Right lobe of liver (tissue), 4 donors: ENCODE data around the gene GNB1.
A peak's percentile ranks its signal among the peaks of the same experiment; 100 is the strongest.

Experiments used
- CTCF ChIP-seq, 4 donors: fragments of 200-600 bp in 3 of 4; fragments of 450-650 bp in 1 of 4; IDR thresholded peaks; one replicate each; pipeline versions ENCODE4 v1.5.1 to v1.8.0; 2016 to 2022; ENCODE audit warnings: antibody characterized with exemption in 4 of 4, mild to moderate bottlenecking in 2 of 4
- POLR2A ChIP-seq: fragments of 450-650 bp; IDR thresholded peaks from one replicate; pipeline ENCODE4 v1.6.1; 2017; ENCODE audit warnings: antibody characterized with exemption, mild to moderate bottlenecking
- donor health status: DM: no; HTN: no; CAD: no.
- donor health status: DM: no; HTN: no; CAD: no.
- donor health status: DM: no; HTN: yes; CAD: no.

GRCh38 chr1:1745651-1746565, 145.0 kb downstream of the GNB1 start:
- TF ChIP-seq CTCF (IDR thresholded peaks at IDR 0.05): peak in 1 of 4 donors; percentile 65
- TF ChIP-seq POLR2A: peak; percentile 36
